Activated naive CD4-positive, alpha-beta T cell treated with anti-CD3 and anti-CD28 coated beads for 36 hours (primary cell): ENCODE data around the gene PWWP2B. TPM values are rescaled to one million over a fixed set of nuclear protein-coding genes. Genes with fewer than 3 reads are reported as not detected.

ENCODE experiments used
- CTCF ChIA-PET: fragments of 350-600 bp; sonication (Branson Sonifier 250); formaldehyde crosslinking; loops from one replicate; lab custom pipeline; 2021; ENCODE audit warnings: antibody characterized with exemption; lab: Charles Lee
- DNase-seq: peaks from one replicate; pipeline ENCODE4 v3.0.0-alpha.2; 2020
- H3K27ac Mint-ChIP-seq: one replicate; pipeline ENCODE4 v1.8.0; 2021; ENCODE audit warnings: mild to moderate bottlenecking, mixed read lengths
- H3K27me3 Mint-ChIP-seq: one replicate; pipeline ENCODE4 v1.8.0; 2021; ENCODE audit warnings: low read depth, mixed read lengths
- H3K36me3 Mint-ChIP-seq: one replicate; pipeline ENCODE4 v1.8.0; 2021; ENCODE audit warnings: low read depth, mixed read lengths
- H3K4me1 Mint-ChIP-seq: one replicate; pipeline ENCODE4 v1.8.0; 2021; ENCODE audit warnings: low read depth, mixed read lengths
- H3K4me3 Mint-ChIP-seq: one replicate; pipeline ENCODE4 v1.8.0; 2021; ENCODE audit warnings: mild to moderate bottlenecking, moderate library complexity, mixed read lengths
- H3K9me3 Mint-ChIP-seq: one replicate; pipeline ENCODE4 v1.8.0; 2021; ENCODE audit warnings: mixed read lengths
- intact Hi-C: fragments of 100-400 bp; cut with micrococcal nuclease; formaldehyde crosslinking; loops from one replicate; pipeline ENCODE4 v1.15.1; 2023
- total RNA-seq, 2 experiments: library from RNA; stranded (reverse); gene quantifications; one replicate each; pipeline ENCODE4 v1.2.3, GENCODE V29; 2021

The PWWP2B gene
- total RNA-seq, 2 experiments from 2014 or later = 1.5 to 2.2 TPM

GRCh38 chr10:132453470-132453861 is 56.5 kb downstream of the PWWP2B start:
- no peaks in the 10 kb centered on the region for H3K9me3 Mint-ChIP-seq
- no peak overlapping the region for H3K4me3 Mint-ChIP-seq
- no peaks in the 10 kb centered on the region for H3K36me3 Mint-ChIP-seq
- CTCF ChIA-PET = interaction anchor here (0.9 to 1.2 kb wide), 5 partner anchors 32 to 234 kb away, joined by 3 to 5 read pairs (median 4); no protein-coding TSS in a partner anchor
- H3K4me1 Mint-ChIP-seq = peaks cover 16% of the 10 kb centered on the region
- no peaks in the 10 kb centered on the region for H3K27me3 Mint-ChIP-seq
- H3K27ac Mint-ChIP-seq = no peak overlapping the region
- DNase-seq = no peak
- intact Hi-C loops = loop anchor here (1.0 to 2.0 kb wide), 4 partner anchors 65 to 230 kb away; no protein-coding TSS in a partner anchor

- Mint-ChIP-seq H3K9me3 (no peaks in the 10 kb centered on the region), H3K27ac (no peak overlapping the region), H3K36me3 (no peaks in the 10 kb centered on the region), H3K4me1 (peaks cover 18% of the 10 kb centered on the region), H3K27me3 (no peaks in the 10 kb centered on the region), H3K4me3 (no peak overlapping the region)
- intact Hi-C loops = loop anchor here (5.0 kb wide), 1 partner anchor 408 kb away; no protein-coding TSS in a partner anchor
- no peak for DNase-seq
- CTCF ChIA-PET = interaction anchor here (0.8 to 1.4 kb wide), 9 partner anchors 33 to 236 kb away, joined by 3 to 5 read pairs (median 4); no protein-coding TSS in a partner anchor
Observed at GRCh38 chr10:132454296-132455198, 57.5 kb downstream of the PWWP2B start.

GRCh38 chr10:132455441-132455971 is 58.5 kb downstream of the PWWP2B start:
- no peak for DNase-seq
- no peak overlapping the region for H3K4me3 Mint-ChIP-seq
- H3K4me1 Mint-ChIP-seq = peaks cover 16% of the 10 kb centered on the region
- H3K36me3 Mint-ChIP-seq = no peaks in the 10 kb centered on the region
- no peaks in the 10 kb centered on the region for H3K27me3 Mint-ChIP-seq
- no peaks in the 10 kb centered on the region for H3K9me3 Mint-ChIP-seq
- H3K27ac Mint-ChIP-seq = no peak overlapping the region
- intact Hi-C loops = loop anchor here (5.0 kb wide), 1 partner anchor 407 kb away; no protein-coding TSS in a partner anchor
- CTCF ChIA-PET = interaction anchor here (0.8 to 1.4 kb wide), 4 partner anchors 68 to 229 kb away, joined by 3 to 5 read pairs (median 4); no protein-coding TSS in a partner anchor

- H3K36me3 Mint-ChIP-seq = no peaks in the 10 kb centered on the region
- DNase-seq = no peak
Observed at GRCh38 chr10:132455986-132456847, 59.2 kb downstream of the PWWP2B start.

GRCh38 chr10:132456881-132457280 is 59.9 kb downstream of the PWWP2B start:
- CTCF ChIA-PET = no interaction called here
- intact Hi-C loops = loop anchor here (5.0 kb wide), 1 partner anchor 405 kb away; no protein-coding TSS in a partner anchor
- no peak overlapping the region for H3K27ac Mint-ChIP-seq

More at GRCh38 chr10:132455986-132456847, 59.2 kb downstream of the PWWP2B start:
- intact Hi-C loops = loop anchor here (5.0 kb wide), 1 partner anchor 406 kb away; no protein-coding TSS in a partner anchor
- Mint-ChIP-seq H3K4me1 (peaks cover 16% of the 10 kb centered on the region), H3K4me3 (no peak overlapping the region), H3K9me3 (no peaks in the 10 kb centered on the region), H3K27me3 (no peaks in the 10 kb centered on the region), H3K27ac (no peak overlapping the region)
- CTCF ChIA-PET = interaction anchor here (1.1 kb wide), 1 partner anchor 230 kb away, joined by 3 read pairs; no protein-coding TSS in a partner anchor

GRCh38 chr10:132457328-132458070 is 60.5 kb downstream of the PWWP2B start:
- Mint-ChIP-seq H3K9me3 (no peaks in the 10 kb centered on the region), H3K4me1 (peaks cover 7% of the 10 kb centered on the region), H3K27me3 (no peaks in the 10 kb centered on the region), H3K36me3 (no peaks in the 10 kb centered on the region), H3K4me3 (no peak overlapping the region), H3K27ac (no peak overlapping the region)
- CTCF ChIA-PET = interaction anchor here (0.6 to 3.4 kb wide), 3 partner anchors 176 to 185 kb away, joined by 3 to 16 read pairs (median 16); no protein-coding TSS in a partner anchor
- no peak for DNase-seq
- intact Hi-C loops = loop anchor here (1.0 to 5.0 kb wide), 4 partner anchors 94 to 405 kb away; no protein-coding TSS in a partner anchor

More at GRCh38 chr10:132456881-132457280, 59.9 kb downstream of the PWWP2B start:
- Mint-ChIP-seq H3K4me3 (no peak overlapping the region), H3K36me3 (no peaks in the 10 kb centered on the region), H3K4me1 (peaks cover 10% of the 10 kb centered on the region), H3K9me3 (no peaks in the 10 kb centered on the region), H3K27me3 (no peaks in the 10 kb centered on the region)
- DNase-seq = no peak

GRCh38 chr10:132458071-132458585 is 61.1 kb downstream of the PWWP2B start:
- no peak overlapping the region for H3K4me3 Mint-ChIP-seq
- intact Hi-C loops = loop anchor here (1.0 to 5.0 kb wide), 4 partner anchors 93 to 404 kb away; no protein-coding TSS in a partner anchor

GRCh38 chr10:132458586-132459300 is 61.7 kb downstream of the PWWP2B start:
- DNase-seq = peak; percentile 60
- no peak overlapping the region for H3K27ac Mint-ChIP-seq
- CTCF ChIA-PET = interaction anchor here (0.6 to 3.4 kb wide), 14 partner anchors 12 to 197 kb away, joined by 3 to 16 read pairs (median 4); no protein-coding TSS in a partner anchor
- H3K36me3 Mint-ChIP-seq = no peaks in the 10 kb centered on the region
- no peaks in the 10 kb centered on the region for H3K9me3 Mint-ChIP-seq
- intact Hi-C loops = loop anchor here (1.0 to 5.0 kb wide), 4 partner anchors 93 to 404 kb away; no protein-coding TSS in a partner anchor
- H3K27me3 Mint-ChIP-seq = no peaks in the 10 kb centered on the region
- H3K4me1 Mint-ChIP-seq = peaks cover 2% of the 10 kb centered on the region
- no peak overlapping the region for H3K4me3 Mint-ChIP-seq

More at GRCh38 chr10:132458071-132458585, 61.1 kb downstream of the PWWP2B start:
- H3K9me3 Mint-ChIP-seq = no peaks in the 10 kb centered on the region
- peaks cover 2% of the 10 kb centered on the region for H3K4me1 Mint-ChIP-seq
- no peak overlapping the region for H3K27ac Mint-ChIP-seq
- no peak for DNase-seq
- no peaks in the 10 kb centered on the region for H3K36me3 Mint-ChIP-seq
- CTCF ChIA-PET = interaction anchor here (0.6 to 3.4 kb wide), 6 partner anchors 11 to 198 kb away, joined by 3 to 16 read pairs (median 6); no protein-coding TSS in a partner anchor
- no peaks in the 10 kb centered on the region for H3K27me3 Mint-ChIP-seq

GRCh38 chr10:132459301-132460003 is 62.5 kb downstream of the PWWP2B start:
- H3K27ac Mint-ChIP-seq = no peak overlapping the region
- peaks cover 2% of the 10 kb centered on the region for H3K4me1 Mint-ChIP-seq
- no peaks in the 10 kb centered on the region for H3K27me3 Mint-ChIP-seq
- no peaks in the 10 kb centered on the region for H3K9me3 Mint-ChIP-seq
- CTCF ChIA-PET = interaction anchor here (0.6 to 3.4 kb wide), 16 partner anchors 12 to 196 kb away, joined by 3 to 16 read pairs (median 4); no protein-coding TSS in a partner anchor
- H3K4me3 Mint-ChIP-seq = no peak overlapping the region
- H3K36me3 Mint-ChIP-seq = no peaks in the 10 kb centered on the region
- DNase-seq = peak; percentile 1
- intact Hi-C loops = loop anchor here (2.0 to 5.0 kb wide), 2 partner anchors 329 to 403 kb away; no protein-coding TSS in a partner anchor
